ENCODE measurements around the gene AFG1L.
"Not testable (repeated sequence)": the region's sequence is repeated elsewhere in the genome, so short reads cannot be mapped to it uniquely, and the experiment has no call there.

AFG1L gene

DNA sequence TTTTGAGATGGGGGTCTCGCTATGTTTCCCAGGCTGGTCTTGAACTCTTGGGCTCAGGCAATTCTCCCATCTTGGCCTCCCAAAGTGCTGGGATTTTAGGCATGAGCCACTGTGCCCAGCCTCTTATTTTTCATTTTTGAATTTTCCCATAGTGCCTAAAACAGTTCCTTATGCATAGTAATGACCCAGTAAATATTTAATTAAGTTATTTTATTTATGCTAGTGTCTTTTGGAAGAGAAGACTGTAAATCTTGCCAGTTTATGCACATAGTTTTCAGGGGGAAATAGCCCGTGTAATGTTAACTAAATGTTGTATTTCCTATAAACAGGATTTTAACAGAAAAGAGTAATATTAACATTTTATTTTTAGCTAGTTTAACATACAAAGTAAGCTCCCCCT, 60.3 kb downstream of the AFG1L start:
- DNase-seq: no peak

DNA sequence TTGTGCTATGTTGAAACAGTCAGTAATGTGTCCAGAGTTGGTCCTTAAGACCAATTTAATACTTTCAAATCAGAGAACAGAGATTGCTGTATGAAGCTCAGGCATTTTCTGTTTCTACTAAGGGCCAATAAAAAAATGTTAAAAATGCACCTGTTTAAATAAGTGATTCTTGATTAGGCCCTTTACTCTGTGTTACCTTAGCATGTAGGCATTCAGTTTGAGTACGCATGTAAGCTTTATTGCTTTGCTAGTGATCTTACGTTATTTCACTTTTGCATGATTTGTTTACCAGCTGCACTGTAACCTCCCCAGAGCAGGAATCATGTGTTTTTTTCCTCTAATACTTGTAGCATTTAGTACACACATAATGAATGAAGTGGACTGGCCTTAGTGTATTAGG, 61.0 kb downstream of the AFG1L start:
- no peak for DNase-seq

GRCh38 chr6:108359901-108360882, 65.3 kb downstream of the AFG1L start:
- no peak for DNase-seq

GRCh38 chr6:108360919-108361311, 66.1 kb downstream of the AFG1L start:
- DNase-seq: no peak

DNA sequence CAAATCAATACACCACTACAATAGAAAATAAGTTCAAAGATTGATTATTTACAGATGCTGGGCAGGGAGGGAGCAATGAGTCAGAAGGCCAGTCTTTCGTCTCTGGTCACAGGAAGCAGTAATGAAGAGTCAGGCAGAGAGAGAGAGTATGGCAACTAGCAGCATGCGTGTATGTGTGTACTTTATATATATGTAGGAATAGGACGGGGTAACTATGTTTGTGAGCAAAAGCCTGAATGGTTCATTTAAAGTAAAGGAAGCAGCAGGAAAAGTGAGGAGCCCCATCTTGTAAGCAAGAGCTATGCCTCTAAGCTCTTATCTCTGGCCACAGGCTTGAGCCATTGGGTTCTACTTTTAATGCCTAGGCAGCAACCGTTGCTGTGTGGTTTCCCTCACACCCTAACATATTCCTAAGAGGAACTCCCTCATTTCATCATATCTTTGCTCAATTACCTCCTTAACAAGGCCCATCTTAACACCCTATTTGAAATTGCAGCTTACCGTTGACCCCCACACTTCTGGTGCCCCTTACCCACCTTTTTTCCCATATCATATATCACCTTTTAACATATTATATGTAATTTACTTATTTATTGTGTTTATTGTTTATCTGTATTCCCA, 66.6 kb downstream of the AFG1L start:
- DNase-seq: no peak

GRCh38 chr6:108362455-108362854, 67.6 kb downstream of the AFG1L start:
- no peak for DNase-seq

GRCh38 chr6:108363113-108363512, 68.3 kb downstream of the AFG1L start:
- no peak for DNase-seq

DNA sequence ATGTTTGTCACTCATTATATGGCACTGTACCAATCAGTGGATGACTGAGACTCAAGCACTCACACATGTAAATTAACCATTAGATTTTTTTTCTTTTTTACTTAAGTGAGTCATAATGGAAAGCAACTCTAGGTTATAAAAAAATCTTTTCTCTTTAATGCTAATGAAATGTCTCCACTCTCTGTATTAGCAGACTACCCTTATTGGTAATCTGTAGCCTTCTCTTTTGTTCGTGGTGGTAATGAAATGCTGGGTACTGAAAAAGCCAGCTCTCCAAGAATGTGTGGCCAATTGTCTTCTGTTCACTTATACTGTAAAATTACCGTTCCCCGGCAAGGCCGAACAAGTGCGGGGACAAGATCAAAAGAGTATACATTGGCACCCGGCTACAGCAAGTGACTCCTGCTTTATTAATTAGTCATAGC, 69.0 kb downstream of the AFG1L start:
- no peak for DNase-seq

DNA sequence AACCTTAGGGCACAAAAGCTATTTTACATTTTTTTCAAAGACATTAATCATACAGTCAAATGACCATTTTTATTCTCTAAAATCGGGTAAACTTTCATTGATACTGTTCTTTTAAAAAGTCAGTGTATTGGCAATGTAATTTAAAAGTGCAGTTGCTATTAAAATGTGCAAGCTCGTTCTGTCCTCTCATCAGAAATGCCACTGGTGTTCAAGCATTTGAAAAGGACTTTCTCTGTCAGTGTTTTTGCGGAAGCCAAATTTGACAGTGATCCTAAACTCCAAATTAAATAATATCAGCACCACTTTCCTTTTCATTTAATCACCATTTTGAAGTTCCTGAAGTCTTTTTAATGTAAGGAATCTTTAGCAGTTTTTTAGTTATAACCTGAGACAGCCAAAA, 69.6 kb downstream of the AFG1L start:
- no peak for DNase-seq

- DNase-seq: no peak
These were observed 70.6 kb downstream of the AFG1L start for GRCh38 chr6:108365478-108365877.

- DNase-seq: no peak
These were observed 71.4 kb downstream of the AFG1L start for GRCh38 chr6:108366236-108366635.

DNA sequence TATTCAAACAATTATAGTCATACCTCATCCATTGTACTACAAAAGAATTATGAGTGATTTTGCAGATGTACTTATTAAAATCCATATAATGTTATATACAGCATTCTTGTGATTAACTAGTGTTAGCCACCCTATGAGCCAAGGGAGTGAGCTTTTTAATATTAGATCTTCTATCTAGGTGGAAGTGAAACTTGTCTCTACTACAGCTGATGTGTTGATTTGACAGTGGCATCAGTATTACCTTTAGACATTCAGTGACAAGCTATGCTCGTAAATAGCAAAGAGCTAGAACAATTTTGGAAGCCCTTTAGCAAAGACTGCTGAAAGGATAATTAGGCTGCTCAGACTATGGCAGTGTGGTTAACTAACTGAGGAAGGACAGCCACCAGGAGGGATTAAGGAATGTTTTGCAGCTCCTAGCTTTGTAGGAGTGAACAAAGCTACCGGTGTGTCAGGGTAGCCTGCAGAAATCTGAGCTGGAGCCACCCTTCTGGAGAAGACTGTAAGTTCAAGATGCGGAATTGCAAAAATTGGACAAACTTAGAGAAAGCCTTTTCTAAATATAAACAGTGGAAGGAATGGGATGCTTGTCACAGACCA, 73.7 kb downstream of the AFG1L start:
- DNase-seq: no peak

- no peak for DNase-seq
These were observed 86.0 kb downstream of the AFG1L start for GRCh38 chr6:108380876-108381275.

- DNase-seq: no peak
These were observed 89.1 kb downstream of the AFG1L start for GRCh38 chr6:108383981-108384380.

DNA sequence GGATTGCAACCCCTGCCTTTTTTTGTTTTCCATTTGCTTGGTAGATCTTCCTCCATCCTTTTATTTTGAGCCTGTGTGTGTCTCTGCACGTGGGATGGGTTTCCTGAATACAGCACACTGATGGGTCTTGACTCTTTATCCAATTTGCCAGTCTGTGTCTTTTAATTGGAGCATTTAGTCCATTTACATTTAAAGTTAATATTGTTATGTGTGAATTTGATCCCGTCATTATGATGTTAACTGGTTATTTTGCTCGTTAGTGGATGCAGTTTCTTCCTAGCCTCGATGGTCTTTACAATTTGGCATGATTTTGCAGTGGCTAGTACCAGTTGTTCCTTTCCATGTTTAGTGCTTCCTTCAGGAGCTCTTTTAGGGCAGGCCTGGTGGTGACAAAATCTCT, 94.3 kb downstream of the AFG1L start:
- DNase-seq: not testable (repeated sequence)

GRCh38 chr6:108395297-108395696, 100.4 kb downstream of the AFG1L start:
- DNase-seq: no peak

GRCh38 chr6:108403236-108403635, 108.4 kb downstream of the AFG1L start:
- no peak for DNase-seq

- no peak for DNase-seq
These were observed 112.1 kb downstream of the AFG1L start for GRCh38 chr6:108406943-108407342.

DNA sequence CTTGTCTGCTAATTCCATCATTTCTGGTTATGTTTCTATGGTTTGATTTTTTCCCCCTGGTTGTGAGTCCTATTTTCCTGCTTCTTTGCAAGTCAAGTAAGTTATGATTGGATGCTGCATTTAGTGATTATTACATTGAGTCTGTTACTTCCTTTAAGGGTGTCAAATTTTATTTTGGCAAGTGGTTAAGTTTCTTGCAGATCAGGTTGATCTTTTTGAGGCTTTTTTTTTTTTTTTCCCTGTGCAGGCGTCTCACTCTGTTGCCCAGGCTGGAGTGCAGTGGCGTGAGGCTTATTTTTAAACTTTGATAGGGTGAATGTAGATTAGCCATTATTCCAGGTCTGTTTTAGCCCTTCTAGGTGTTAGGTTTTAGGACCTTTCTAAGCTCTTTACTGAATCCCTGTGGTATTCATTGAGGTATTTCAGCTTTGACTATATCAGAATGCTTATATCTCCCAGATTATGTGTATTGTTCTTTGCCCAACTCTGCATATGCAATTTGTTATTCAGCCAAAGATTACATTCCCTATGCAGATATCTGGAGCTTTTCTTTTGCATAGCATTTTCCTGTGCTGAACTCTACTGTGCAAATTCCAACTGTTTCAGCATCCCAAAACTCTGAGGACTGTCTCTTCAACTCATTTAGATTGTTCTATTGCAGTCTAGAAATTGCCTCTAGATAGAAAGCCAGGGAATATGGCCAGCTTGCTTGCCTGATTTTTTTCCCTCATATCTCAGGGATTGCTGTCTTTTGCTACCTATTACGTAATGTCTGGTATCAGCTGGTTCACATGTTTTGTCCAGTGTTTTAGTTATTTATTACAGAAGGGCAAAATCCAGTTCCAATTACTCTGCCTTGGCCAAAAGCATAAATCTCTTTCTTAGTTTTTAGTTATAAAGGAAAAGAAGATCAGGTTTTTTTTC, 113.3 kb downstream of the AFG1L start:
- DNase-seq: no peak

GRCh38 chr6:108408861-108409260, 114.0 kb downstream of the AFG1L start:
- DNase-seq: no peak

GRCh38 chr6:108416047-108416833, 121.4 kb downstream of the AFG1L start:
- DNase-seq: not testable (repeated sequence)

GRCh38 chr6:108417027-108417426, 122.2 kb downstream of the AFG1L start:
- no peak for DNase-seq
